Chondrocyte (in vitro differentiated cells): ENCODE measurements around the gene MSL1. TPM values are rescaled to one million over a fixed set of nuclear protein-coding genes. Genes with fewer than 3 reads are reported as not detected.

Experiments used
- DNase-seq: peaks from one replicate; pipeline ENCODE4 v3.0.0; 2021; ENCODE audit warnings: mixed read lengths, low spot score
- H3K27ac Mint-ChIP-seq: one replicate; pipeline ENCODE4 v1.8.0; 2021; ENCODE audit warnings: mild to moderate bottlenecking, moderate library complexity, mixed read lengths; ENCODE audit not compliant: unreplicated experiment
- H3K27me3 Mint-ChIP-seq: 2 replicates; pipeline ENCODE4 v1.8.0; 2021; ENCODE audit warnings: low read depth, mixed read lengths
- H3K36me3 Mint-ChIP-seq: 2 replicates; pipeline ENCODE4 v1.8.0; 2021; ENCODE audit warnings: low read depth, mixed read lengths
- H3K4me1 Mint-ChIP-seq: 2 replicates; pipeline ENCODE4 v1.8.0; 2021; ENCODE audit warnings: low read depth, mild to moderate bottlenecking, mixed read lengths
- H3K4me3 Mint-ChIP-seq: one replicate; pipeline ENCODE4 v1.8.0; 2021; ENCODE audit warnings: mild to moderate bottlenecking, moderate library complexity, mixed read lengths; ENCODE audit not compliant: unreplicated experiment
- H3K9me3 Mint-ChIP-seq: 2 replicates; pipeline ENCODE4 v1.8.0; 2021; ENCODE audit warnings: low read depth, mixed read lengths
- CTCF ChIP-seq: fragments of 200-600 bp; sonication (generic); IDR thresholded peaks from 2 replicates; pipeline ENCODE4 v1.5.0; 2021; ENCODE audit warnings: antibody characterized with exemption, mild to moderate bottlenecking, moderate library complexity
- total RNA-seq: library from RNA; stranded (reverse); gene quantifications from 3 replicates; pipeline ENCODE4 v1.2.1, GENCODE V29; 2021

MSL1 gene
- total RNA-seq, 1 donor from 2014 or later: 96.2 TPM

- H3K27me3 Mint-ChIP-seq: no peaks in the 10 kb centered on the region
- DNase-seq: no peak
- no peak overlapping the region for H3K4me3 Mint-ChIP-seq
- no peaks in the 10 kb centered on the region for H3K9me3 Mint-ChIP-seq
- H3K27ac Mint-ChIP-seq: no peak overlapping the region
- TF ChIP-seq CTCF: no peak
- peaks cover 10% of the 10 kb centered on the region for H3K4me1 Mint-ChIP-seq
- peaks cover 38% of the 10 kb centered on the region for H3K36me3 Mint-ChIP-seq
Observed at GRCh38 chr17:40171750-40172149, 50.0 kb downstream of the MSL1 start.

GRCh38 chr17:40173091-40173777 lies 51.5 kb downstream of the MSL1 start:
- Mint-ChIP-seq H3K9me3 (no peaks in the 10 kb centered on the region), H3K27me3 (no peaks in the 10 kb centered on the region), H3K36me3 (peaks cover 32% of the 10 kb centered on the region), H3K27ac (no peak overlapping the region), H3K4me3 (no peak overlapping the region), H3K4me1 (peaks cover 10% of the 10 kb centered on the region)
- no peak for TF ChIP-seq CTCF
- DNase-seq: no peak

- Mint-ChIP-seq H3K27ac (no peak overlapping the region), H3K9me3 (no peaks in the 10 kb centered on the region), H3K4me3 (no peak overlapping the region), H3K36me3 (peaks cover 27% of the 10 kb centered on the region), H3K4me1 (peaks cover 7% of the 10 kb centered on the region), H3K27me3 (no peaks in the 10 kb centered on the region)
- TF ChIP-seq CTCF: no peak
- DNase-seq: peak; percentile 6
Observed at GRCh38 chr17:40173778-40174135, 52.0 kb downstream of the MSL1 start.

GRCh38 chr17:40174514-40174913 lies 52.7 kb downstream of the MSL1 start:
- Mint-ChIP-seq H3K4me1 (peaks cover 9% of the 10 kb centered on the region), H3K27me3 (no peaks in the 10 kb centered on the region), H3K27ac (no peak overlapping the region), H3K4me3 (no peak overlapping the region), H3K9me3 (no peaks in the 10 kb centered on the region), H3K36me3 (peaks cover 22% of the 10 kb centered on the region)
- no peak for DNase-seq
- no peak for TF ChIP-seq CTCF

GRCh38 chr17:40175928-40176753 lies 54.4 kb downstream of the MSL1 start:
- Mint-ChIP-seq H3K9me3 (no peaks in the 10 kb centered on the region), H3K4me3 (no peak overlapping the region), H3K27me3 (no peaks in the 10 kb centered on the region), H3K36me3 (peaks cover 16% of the 10 kb centered on the region), H3K4me1 (peaks cover 21% of the 10 kb centered on the region), H3K27ac (no peak overlapping the region)
- no peak for TF ChIP-seq CTCF
- peak; percentile 32 for DNase-seq
